Measurements from ENCODE around the gene FDX2.
A peak's percentile ranks its signal among the peaks of the same experiment; 100 is the strongest.

Gene FDX2

GRCh38 chr19:10332965-10333757 lies 17.3 kb upstream of the FDX2 start, which contains the start of gene RAVER1:
RAVER1 (minus strand) TSS chr19:10333529; CDS start chr19:10333507, 22 bp downstream.
- peak; percentile 67 for DNase-seq (ENCODE audit: low read depth)

GRCh38 chr19:10332158-10332964 lies 16.5 kb upstream of the FDX2 start:
- DNase-seq (ENCODE audit: low read depth): no peak

GRCh38 chr19:10329555-10329954 lies 13.7 kb upstream of the FDX2 start:
- no peak for DNase-seq (ENCODE audit: low read depth)

DNA sequence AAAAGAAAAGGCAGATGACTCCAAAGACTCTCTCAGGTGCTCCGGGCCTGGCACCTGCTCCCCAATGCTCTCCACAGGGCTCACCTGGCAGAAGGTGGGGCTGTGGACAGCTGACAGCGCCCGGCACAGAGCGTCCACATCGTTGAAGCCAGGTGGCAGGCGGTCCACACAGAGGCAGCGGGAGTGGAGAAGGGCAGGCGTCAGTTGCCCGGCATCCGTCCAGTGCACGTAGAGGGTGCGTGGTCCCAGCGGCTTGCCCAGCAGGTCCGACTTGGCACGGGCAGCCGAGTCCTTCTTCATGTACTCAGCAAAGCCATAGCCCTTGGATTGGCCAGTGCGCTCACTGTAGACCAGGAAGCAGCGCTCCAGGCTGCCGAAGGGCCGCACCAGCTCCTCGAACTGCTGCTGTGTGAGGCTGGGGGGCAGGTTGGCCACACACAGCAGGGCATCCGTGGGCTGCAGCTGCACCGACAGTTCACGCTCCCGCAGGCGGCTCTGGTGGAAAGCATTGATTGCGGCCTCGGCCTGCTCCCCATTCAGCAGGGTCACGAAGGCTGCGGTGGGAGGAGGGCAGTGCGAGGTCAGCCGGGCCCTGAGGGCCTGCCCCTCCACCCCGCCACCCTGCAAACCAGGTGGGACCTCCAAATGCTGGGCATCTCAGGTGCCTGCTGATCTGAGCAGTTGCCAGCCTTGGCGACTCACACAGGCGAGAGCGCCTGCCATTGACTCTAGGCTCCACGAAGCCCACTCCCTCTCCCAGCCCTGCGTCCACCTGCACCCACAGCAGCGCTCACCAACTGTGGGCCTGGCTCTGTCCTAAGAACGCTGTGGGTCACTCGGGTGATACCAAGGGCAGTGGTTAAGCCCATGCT lies 13.0 kb upstream of the FDX2 start:
- DNase-seq (ENCODE audit: low read depth): no peak

GRCh38 chr19:10327793-10328192 lies 12.0 kb upstream of the FDX2 start:
- DNase-seq (ENCODE audit: low read depth): no peak

- no peak for DNase-seq (ENCODE audit: low read depth)
These were observed 9.9 kb upstream of the FDX2 start for GRCh38 chr19:10325732-10326131.

DNA sequence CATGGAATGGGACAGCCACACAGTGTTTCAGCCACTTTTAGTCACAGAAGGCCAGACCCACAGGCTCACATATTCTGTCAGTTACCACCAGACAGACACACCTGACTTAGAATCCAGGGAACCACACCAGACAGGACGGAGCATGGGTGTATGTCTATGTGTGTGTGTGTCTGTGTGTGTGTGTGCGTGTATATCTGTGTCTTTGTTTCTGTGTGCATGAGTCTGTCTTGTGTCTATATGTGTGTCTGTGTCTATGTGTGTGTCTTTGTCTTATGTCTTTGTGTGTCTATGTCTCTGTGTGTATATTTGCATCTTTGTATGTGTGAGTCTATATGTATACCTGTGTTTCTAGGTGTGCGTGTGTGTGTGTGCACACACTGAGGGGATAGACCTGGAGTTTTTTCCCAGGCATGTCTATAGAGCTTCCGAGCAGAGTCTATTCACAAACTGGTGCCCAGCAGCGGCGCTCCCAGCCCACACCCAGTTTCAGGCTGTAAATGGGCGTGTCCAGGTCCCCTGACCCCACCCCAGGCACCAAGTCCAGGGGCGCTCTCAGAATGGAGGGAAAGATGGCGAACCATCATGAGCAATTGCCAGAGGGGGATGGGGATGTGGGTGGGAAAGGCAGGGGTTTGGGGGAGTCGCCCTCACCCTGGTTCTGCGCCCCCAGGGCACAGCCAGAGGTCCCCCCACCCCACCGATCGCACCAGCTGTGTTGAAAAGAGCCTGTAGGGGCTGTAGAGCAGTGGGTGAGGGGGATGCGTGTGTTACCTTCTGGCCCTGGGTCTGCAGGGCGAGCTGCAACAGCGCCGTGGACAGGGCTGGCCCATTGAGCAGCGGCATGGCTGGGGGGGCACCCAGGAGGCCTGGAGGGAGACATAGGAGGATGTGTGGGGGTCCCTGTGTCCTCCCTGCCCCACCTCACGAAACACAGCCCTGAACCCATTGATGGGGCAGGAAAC lies 6.3 kb upstream of the FDX2 start:
- no peak for DNase-seq (ENCODE audit: low read depth)

- DNase-seq (ENCODE audit: low read depth): no peak
These were observed 5.6 kb upstream of the FDX2 start for GRCh38 chr19:10321417-10321797.

DNA sequence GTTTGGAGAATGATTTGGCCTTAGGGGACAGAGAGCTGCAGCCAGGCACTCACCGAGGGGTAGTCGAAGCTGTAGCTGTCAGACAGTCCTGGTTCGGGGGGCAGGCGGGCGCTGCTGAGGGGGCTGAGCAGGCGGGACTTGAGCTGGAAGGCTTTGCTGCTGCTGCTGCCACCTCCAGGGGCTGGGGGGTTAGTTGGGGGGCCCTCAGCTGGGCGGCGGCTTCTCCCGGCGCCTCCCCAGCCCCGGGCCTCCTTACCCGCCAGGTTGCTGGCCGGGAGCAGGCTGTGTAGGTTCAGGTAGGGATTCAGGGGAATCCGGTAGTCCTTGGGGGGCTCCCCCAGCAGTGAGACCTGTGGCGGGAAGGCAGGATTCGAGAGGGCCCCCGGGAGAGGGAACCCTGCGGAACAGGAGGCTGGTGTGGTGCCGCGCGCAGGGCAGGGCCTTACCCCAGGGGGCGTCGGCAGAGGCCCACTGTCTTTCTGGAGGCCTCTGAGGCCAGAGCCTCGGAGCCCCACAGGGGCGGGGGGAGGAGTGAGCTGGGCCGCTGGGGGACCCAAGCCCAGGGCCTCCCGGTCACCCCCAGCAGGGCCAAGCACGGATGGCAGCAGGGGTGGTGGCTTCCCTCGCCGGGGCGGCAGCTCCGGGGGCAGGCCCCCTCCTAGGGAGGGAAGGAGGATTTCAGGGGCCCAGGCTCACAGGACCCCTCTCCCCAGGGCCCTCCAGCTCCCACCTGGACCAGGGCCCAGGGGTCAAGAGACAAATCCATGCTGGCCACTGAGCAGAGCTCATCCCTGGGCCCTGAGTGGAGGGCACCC lies 5.0 kb upstream of the FDX2 start:
- DNase-seq (ENCODE audit: low read depth): no peak

DNA sequence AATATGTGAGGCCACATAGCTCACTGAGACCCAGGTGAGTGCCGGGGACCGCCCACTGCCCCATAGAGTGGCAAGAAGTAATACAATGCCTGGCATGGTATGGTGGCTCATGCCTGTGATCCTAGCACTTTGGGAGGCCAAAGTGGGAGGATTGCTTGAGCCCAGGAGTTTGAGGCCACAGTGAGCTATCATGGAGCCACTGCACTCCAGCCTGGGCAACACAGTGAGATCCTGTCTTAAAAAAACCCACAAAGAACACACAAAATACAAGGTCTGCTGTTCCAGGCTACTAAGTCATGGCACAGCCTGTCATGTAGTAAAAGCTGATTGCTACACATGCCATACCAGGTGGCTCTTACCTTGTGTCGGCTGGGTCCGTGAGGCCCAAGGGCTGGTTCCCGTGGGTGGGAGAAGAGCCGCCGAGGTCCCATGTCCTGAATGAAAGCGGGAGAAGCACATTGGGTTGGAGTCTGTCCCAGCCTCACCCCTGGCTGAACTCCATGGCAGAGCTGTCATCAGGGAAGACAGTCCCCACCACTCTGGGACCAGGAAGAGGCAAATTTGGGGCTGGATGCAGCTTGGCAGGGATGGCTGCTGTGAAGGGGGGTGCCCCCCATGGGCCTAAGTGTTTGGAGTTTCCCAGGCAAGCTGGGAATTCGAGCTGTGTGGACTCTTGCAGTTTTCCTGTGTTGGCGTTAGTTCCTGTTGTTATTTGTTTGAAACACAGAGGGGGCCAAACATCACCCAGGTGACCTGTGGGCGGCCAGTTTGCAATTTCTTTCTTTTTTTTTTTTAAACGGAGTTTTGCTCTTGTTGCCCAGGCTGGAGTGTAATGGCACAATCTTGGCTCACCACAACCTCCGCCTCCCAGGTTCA lies 3.2 kb upstream of the FDX2 start:
- DNase-seq (ENCODE audit: low read depth): no peak

GRCh38 chr19:10317857-10318462 lies 2.1 kb upstream of the FDX2 start:
- DNase-seq (ENCODE audit: low read depth): no peak

- DNase-seq (ENCODE audit: low read depth): no peak
These were observed 1.4 kb upstream of the FDX2 start for GRCh38 chr19:10317045-10317856.

GRCh38 chr19:10316229-10317044 lies 622 bp upstream of the FDX2 start:
- DNase-seq (ENCODE audit: low read depth): no peak

GRCh38 chr19:10309423-10309822 lies 6.4 kb downstream of the FDX2 start, which contains the start of gene ZGLP1:
ZGLP1 (minus strand) TSS chr19:10309815.
- DNase-seq (ENCODE audit: low read depth): no peak

DNA sequence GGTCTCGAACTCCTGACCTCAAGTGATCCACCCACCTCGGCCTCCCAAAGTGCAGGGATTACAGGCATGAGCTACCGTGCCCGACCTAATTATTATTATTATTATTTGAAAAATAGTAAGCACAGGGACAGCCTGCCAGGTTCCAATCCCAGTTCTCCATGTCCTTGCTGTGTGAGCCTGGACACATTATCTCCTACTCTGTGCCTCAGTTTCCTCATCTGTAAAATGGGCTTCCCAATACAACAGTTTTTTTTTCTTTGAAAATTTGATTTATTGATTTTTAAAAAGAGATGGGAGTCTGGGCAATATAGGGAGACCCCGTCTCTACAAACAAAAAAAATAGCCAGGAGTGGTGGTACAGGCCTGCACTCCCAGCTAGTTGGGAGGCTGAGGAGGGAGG lies 9.5 kb downstream of the FDX2 start:
- no peak for DNase-seq (ENCODE audit: low read depth)

DNA sequence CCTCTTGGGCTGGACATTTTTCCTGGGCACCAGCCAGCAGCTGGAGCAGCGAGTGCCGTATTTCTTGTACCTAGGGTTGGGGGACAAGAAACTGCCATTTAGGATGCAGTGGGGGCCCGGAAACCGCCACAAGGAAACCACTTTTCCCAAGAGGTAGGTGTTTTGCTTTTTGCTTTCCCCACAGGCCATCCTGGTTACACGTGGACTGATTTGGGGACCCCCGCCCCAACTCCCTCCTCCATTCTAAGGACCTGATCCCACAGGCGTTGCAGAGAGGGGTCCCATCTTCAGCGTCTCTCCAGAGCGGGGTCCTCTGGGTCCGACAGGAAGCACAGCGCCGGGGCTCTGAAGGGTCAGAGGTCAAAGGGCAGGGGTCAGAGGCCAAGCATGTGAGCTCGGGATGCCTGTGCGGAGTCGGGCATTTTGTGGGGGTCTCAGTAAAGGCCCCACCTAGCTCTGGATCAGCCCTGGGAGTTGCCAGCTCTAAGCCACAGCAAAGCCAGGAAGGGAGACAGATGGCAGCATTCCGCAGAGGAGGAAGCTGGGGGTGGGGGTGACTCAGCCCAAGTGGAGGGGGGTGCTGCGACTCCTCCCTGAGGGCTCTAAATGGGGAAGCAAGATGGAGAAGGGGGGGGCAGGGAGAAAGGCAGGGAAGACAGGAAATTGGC lies 10.5 kb downstream of the FDX2 start:
- no peak for DNase-seq (ENCODE audit: low read depth)

Measured in GM04503 (cell line).